A673 (cell line): ENCODE results near the gene ANO2. TPM values are rescaled to one million over a fixed set of nuclear protein-coding genes. Genes with fewer than 3 reads are reported as not detected.
"Not testable (repeated sequence)": the region's sequence is repeated elsewhere in the genome, so short reads cannot be mapped to it uniquely, and the experiment has no call there.

Source experiments
- BruUV-seq: library from RNA; stranded (reverse); fragments of 400-500 nt; replicated peaks from 2 replicates; lab custom pipeline; 2021; lab: Mats Ljungman, UMichigan
- CTCF ChIA-PET: fragments of 300-600 bp; sonication (Branson Sonifier 250); formaldehyde crosslinking; loops from one replicate; lab custom pipeline; 2022; ENCODE audit warnings: antibody characterized with exemption; lab: Charles Lee
- POLR2A ChIA-PET: fragments of 300-600 bp; sonication (Branson Sonifier 250); formaldehyde crosslinking; loops from one replicate; lab custom pipeline; 2022; ENCODE audit warnings: antibody characterized with exemption; ENCODE audit not compliant: low non-redundant PET; lab: Charles Lee
- DNase-seq: peaks from one replicate; pipeline ENCODE4 v3.0.0-alpha.2; 2015; ENCODE audit warnings: low spot score
- H3K27ac ChIP-seq: fragments of 200-600 bp; sonication (generic); 2 replicates; pipeline ENCODE4 v1.5.1; 2016; ENCODE audit warnings: mixed run types, low read depth, mild to moderate bottlenecking, mixed read lengths, antibody characterized with exemption, low read length; ENCODE audit not compliant: poor library complexity, severe bottlenecking
- H3K27me3 ChIP-seq: fragments of 200-600 bp; sonication (generic); replicated peaks from 2 replicates; pipeline ENCODE4 v1.6.1; 2017; ENCODE audit warnings: mixed run types, low read depth, mild to moderate bottlenecking, mixed read lengths, antibody characterized with exemption, low read length; ENCODE audit not compliant: insufficient read depth, poor library complexity
- H3K36me3 ChIP-seq: fragments of 200-600 bp; sonication (generic); 2 replicates; pipeline ENCODE4 v1.6.1; 2016; ENCODE audit warnings: mixed run types, mild to moderate bottlenecking, mixed read lengths, antibody characterized with exemption, low read length; ENCODE audit not compliant: insufficient read depth, poor library complexity, severe bottlenecking
- H3K4me1 ChIP-seq: fragments of 200-600 bp; sonication (generic); 2 replicates; pipeline ENCODE4 v1.6.1; 2017; ENCODE audit warnings: mixed run types, mild to moderate bottlenecking, mixed read lengths, antibody characterized with exemption, low read length; ENCODE audit not compliant: insufficient read depth, poor library complexity, severe bottlenecking
- H3K4me3 ChIP-seq: fragments of 200-600 bp; sonication (generic); 2 replicates; pipeline ENCODE4 v1.5.1; 2016; ENCODE audit warnings: low read depth, mixed run types, mild to moderate bottlenecking, mixed read lengths, low read length; ENCODE audit not compliant: poor library complexity, severe bottlenecking
- H3K9me3 ChIP-seq: fragments of 200-600 bp; sonication (generic); 2 replicates; pipeline ENCODE4 v1.6.1; 2016; ENCODE audit warnings: mixed run types, low read depth, mild to moderate bottlenecking, mixed read lengths, antibody characterized with exemption, low read length; ENCODE audit not compliant: poor library complexity, severe bottlenecking
- CTCF ChIP-seq: fragments of 300-800, 200-600 bp; sonication (generic); conservative IDR thresholded peaks from 2 replicates; pipeline ENCODE4 v1.5.1; 2017; ENCODE audit warnings: low read depth, mild to moderate bottlenecking, antibody characterized with exemption, low read length, moderate library complexity, mixed read lengths
- EZH2 ChIP-seq: fragments of 200-600 bp; sonication (generic); IDR thresholded peaks from 2 replicates; pipeline ENCODE4 v1.6.1; 2017; ENCODE audit warnings: borderline replicate concordance, low read depth, mild to moderate bottlenecking, mixed read lengths, antibody characterized with exemption, low read length; ENCODE audit not compliant: poor library complexity, severe bottlenecking
- intact Hi-C: fragments of 100-400 bp; cut with micrococcal nuclease; formaldehyde crosslinking; loops from one replicate; pipeline ENCODE4 v1.10.0; 2022; ENCODE audit not compliant: unreplicated experiment
- total RNA-seq: library from RNA; stranded (reverse); gene quantifications from 2 replicates; pipeline ENCODE4 v1.2.3, GENCODE V29; 2021

Gene ANO2
- total RNA-seq, 1 experiment from 2014 or later: not detected

- ChIA-PET POLR2A (no interaction called here), CTCF (no interaction called here)
- no peak for DNase-seq
- peaks cover 80% of the 10 kb centered on the region for H3K27me3 ChIP-seq
- H3K4me3 ChIP-seq: no peak overlapping the region
- no peak overlapping the region for H3K27ac ChIP-seq
- intact Hi-C loops: no loop called here
- TF ChIP-seq EZH2 (no peak), CTCF (no peak)
- H3K36me3 ChIP-seq: no peaks in the 10 kb centered on the region
- no peaks in the 10 kb centered on the region for H3K9me3 ChIP-seq
- BruUV-seq: no TSS peak
- no peaks in the 10 kb centered on the region for H3K4me1 ChIP-seq
Observed at GRCh38 chr12:5830111-5830510, 114.9 kb downstream of the ANO2 start.

- no peaks in the 10 kb centered on the region for H3K36me3 ChIP-seq
- no peak overlapping the region for H3K4me3 ChIP-seq
- peaks cover 60% of the 10 kb centered on the region for H3K27me3 ChIP-seq
- no peak overlapping the region for H3K27ac ChIP-seq
- no peaks in the 10 kb centered on the region for H3K4me1 ChIP-seq
- POLR2A ChIA-PET: no interaction called here
- TF ChIP-seq EZH2: no peak
- no peak for TF ChIP-seq CTCF
- intact Hi-C loops: no loop called here
- CTCF ChIA-PET: no interaction called here
- BruUV-seq: no TSS peak
- H3K9me3 ChIP-seq: no peaks in the 10 kb centered on the region
- peak; percentile 4 for DNase-seq
Observed at GRCh38 chr12:5827591-5827990, 117.5 kb downstream of the ANO2 start.

GRCh38 chr12:5825761-5826160, 119.3 kb downstream of the ANO2 start:
- intact Hi-C loops, H3K36me3 ChIP-seq, H3K27ac ChIP-seq, POLR2A ChIA-PET, H3K9me3 ChIP-seq, H3K4me1 ChIP-seq, DNase-seq, H3K4me3 ChIP-seq, CTCF ChIA-PET, BruUV-seq: not testable (repeated sequence)
- peaks cover 42% of the 10 kb centered on the region for H3K27me3 ChIP-seq

GRCh38 chr12:5818877-5819276, 126.2 kb downstream of the ANO2 start:
- H3K4me3 ChIP-seq, H3K9me3 ChIP-seq, BruUV-seq, H3K4me1 ChIP-seq, CTCF ChIA-PET, H3K36me3 ChIP-seq, intact Hi-C loops, DNase-seq, POLR2A ChIA-PET, H3K27ac ChIP-seq: not testable (repeated sequence)
- H3K27me3 ChIP-seq: peaks cover 35% of the 10 kb centered on the region
